HTERT RPE-1 (cell line): ENCODE data around the gene STUB1.

ENCODE experiments used
- in situ Hi-C: fragments of 300-500 bp; cut with MboI; formaldehyde crosslinking; loops from 4 replicates; pipeline ENCODE4 v1.14.3; 2020; ENCODE audit warnings: low sequenced_read_pairs

Gene STUB1

DNA sequence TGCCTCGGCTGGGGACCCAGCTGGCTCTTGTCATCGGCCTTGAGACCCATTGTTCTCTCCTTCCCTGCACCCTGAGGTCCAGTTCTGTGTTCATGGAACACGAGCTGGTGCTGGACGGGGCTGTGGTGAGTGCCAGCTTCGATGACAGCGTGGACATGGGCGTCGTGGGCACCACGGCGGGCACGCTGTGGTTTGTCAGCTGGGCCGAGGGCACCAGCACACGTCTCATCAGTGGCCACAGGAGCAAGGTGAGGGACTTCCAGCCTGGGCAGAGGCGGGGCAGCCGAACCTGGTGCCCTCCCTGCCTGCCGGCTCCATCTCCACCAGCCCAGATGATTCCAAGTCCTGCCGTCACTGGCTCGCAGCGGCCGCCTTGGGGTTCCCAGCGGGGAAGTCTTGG, 17.6 kb upstream of the STUB1 start:
- in situ Hi-C loops, result no loop called here

DNA sequence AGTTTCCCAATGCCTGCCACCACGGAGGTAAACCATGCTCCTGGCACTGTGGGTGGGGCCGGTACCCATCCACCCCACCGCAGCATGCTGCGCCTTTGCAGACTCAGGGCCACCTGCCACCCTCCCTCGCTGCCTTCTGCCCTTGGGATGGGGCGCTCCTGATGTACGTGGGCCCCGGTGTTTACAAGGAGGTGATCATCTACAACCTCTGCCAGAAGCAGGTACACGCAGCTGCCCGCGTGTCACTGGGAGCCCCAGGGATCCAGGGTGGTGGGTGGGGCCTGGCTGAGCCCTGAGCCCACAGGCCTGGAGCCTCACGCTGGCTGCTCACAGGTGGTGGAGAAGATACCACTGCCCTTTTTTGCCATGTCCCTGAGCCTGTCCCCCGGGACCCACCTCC, 13.6 kb upstream of the STUB1 start:
- in situ Hi-C loops, result no loop called here

DNA sequence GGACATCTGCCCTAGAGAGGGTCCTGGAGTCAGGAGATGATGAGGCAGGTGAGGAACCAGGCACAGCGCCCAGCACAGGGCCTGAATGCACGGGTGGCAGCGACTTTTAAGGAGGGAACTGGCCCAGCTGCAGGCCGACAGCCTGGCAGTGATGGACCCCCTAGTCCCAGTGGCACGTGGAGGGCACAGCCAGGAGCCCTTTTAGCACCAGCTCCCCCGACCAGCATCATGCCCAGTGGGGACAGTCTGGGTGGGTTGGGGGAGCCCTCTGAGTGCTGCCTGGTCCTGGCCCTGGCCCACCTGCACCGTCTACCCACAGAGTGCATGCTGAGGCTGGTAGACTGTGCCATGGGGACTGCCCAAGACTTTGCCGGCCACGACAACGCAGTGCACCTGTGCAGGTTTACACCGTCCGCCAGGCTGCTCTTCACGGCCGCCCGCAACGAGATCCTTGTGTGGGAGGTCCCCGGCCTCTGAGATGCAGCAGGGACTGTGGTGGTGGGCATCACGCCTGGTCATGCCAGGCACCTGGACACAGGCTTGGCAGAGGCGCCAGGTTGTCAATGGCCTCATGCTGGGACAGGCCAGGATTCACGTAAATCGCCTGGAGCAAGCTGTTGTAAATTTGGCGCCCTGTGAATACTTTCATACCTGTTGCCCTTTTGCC, 13.0 kb upstream of the STUB1 start:
- in situ Hi-C loops, result no loop called here

DNA sequence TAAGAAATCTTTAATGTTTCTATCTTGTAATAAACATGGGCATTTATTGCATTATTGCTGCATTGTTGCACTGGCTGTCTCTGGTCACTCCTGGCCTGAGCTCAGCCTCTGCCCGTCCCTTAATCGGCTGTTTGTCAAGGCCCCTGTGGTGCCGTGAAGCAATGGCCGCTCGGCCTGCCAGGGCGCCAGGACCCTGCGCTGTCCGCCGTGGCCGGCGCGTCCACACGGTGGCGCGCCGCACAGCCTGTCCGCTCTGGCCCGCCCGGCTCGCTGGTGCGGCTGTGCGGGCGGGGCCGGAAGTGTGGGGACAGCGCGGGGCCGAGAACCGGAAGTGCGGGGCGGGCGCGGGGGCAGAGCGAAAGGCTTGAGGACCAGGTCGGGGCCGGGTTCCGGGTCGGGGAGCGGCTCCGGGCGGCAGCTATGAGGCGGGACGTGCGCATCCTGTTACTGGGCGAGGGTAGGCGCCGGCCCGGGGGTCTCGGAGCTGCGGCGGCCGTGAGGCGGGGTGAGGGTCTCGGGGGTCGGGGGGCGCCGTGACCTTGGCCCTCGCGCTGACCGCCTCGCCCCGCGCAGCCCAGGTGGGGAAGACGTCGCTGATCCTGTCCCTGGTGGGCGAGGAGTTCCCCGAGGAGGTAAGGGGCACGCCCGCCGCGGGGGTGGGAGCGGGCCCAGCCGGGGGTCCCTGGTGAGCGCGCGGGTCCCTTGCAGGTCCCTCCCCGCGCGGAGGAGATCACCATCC, 12.3 kb upstream of the STUB1 start, which contains the start of gene RHOT2:
RHOT2 (plus strand) TSS at position 353 of the 739 bp plus-strand sequence; CDS start at position 421, 68 bp downstream.
- in situ Hi-C loops, result no loop called here

DNA sequence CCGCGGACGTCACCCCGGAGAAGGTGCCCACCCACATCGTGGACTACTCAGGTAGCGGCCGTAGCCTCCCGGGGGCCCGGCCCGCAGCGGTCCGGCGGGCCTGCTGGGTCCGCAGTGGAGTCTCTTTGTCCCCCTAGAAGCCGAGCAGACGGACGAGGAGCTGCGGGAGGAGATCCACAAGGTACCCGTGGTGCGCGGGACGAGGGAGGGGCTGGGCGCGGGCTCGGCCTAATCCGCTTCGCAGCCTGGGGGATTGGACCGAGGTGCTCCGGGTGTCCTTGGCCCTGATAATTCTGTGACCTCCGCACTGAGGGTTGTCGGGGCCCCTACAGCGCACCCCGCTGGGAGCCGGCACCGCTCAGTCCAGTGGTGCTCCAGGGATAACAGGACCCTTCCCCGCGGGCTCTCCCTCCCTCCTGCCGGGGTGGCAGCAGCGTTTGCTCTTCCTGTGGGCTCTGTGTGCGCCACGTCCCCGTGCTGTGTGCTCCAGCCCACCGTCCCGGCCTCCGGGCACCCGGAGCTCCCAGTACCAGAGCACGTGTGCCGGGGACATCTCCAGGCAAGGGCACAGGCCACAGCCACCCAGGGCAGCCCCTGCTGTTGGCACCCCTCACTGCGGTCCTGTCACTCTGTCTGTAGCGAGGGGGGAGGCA, 11.6 kb upstream of the STUB1 start:
- in situ Hi-C loops, result no loop called here

DNA sequence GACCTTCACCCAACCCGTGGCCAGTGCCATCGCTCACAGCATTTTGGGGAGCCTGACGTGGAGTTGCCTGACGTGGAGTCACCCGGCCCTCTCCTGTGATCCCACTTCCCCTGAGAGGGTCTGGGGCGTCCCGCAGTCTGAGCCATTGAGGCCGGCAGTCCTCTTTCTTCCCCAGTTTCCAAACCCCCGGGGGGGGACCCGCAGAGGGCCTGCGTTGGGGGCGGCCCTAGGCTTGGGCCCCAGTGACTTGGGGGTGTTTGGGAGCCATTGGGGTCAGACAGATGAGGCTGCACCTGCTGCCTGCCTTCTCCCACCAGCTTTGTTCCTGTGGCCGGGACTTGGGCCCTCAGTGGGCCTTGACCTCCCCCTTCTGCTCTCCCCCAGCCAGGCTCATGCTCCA, 10.5 kb upstream of the STUB1 start:
- in situ Hi-C loops, result no loop called here

DNA sequence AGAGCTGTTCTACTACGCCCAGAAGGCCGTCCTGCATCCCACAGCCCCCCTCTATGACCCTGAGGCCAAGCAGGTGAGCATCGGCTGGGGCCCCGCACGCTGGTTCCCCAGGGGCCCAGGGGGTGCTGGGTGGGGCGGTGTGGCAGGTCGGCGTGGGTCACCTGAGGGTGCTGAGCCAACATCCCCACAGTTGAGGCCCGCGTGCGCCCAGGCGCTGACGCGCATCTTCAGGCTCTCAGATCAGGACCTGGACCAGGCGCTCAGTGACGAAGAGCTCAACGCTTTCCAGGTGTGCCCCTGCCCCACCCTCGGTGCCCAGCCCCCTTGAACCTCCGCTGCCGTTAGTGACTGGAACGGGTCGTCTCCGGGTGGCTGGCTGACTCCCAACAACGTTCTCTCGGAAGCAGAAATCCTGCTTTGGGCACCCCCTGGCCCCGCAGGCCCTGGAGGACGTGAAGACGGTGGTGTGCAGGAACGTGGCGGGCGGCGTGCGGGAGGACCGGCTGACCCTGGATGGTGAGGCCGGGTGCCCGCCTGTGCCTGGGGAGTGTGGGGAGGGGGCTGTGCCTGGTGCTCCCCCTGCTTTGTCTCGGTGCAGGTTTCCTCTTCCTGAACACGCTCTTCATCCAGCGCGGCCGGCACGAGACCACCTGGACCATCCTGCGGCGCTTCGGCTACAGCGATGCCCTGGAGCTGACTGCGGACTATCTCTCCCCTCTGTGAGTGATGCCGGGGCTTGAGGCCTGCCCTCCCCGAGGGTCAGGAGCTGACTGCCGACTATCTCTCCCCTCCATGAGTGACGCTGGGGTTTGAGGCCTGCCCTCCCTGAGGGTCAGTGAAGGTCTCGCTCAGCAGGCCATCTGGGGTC, 9.5 kb upstream of the STUB1 start:
- in situ Hi-C loops, result no loop called here

DNA sequence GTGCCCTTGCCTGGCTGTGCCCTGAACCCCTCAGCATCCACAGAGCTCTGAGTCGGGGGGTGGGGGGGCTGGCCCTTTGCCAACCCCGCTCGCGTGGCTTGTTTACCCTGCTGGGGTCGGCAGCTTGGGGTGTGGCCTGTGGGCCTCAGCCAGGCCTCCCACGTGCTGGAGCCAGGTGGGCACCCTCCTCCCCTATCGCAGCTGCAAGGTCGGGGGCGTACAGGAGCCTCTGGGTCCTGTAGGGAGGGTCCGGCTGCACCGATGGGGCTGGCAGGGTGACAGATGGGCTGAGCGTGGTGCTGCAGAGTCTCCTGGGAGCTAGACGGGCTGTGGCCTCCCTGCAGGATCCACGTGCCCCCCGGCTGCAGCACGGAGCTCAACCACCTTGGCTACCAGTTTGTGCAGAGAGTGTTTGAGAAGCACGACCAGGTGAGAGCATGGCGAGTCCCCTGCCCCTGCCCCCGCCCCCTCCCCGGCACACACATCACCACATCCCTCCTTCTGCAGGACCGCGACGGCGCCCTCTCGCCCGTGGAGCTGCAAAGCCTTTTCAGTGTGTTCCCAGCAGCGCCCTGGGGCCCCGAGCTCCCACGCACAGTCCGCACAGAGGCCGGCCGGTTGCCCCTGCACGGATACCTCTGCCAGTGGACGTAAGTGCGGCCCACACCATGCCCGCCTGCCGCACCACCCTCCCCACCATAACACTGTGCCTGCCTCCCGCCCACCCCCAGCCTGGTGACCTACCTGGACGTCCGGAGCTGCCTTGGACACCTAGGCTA, 8.7 kb upstream of the STUB1 start:
- in situ Hi-C loops, result no loop called here

DNA sequence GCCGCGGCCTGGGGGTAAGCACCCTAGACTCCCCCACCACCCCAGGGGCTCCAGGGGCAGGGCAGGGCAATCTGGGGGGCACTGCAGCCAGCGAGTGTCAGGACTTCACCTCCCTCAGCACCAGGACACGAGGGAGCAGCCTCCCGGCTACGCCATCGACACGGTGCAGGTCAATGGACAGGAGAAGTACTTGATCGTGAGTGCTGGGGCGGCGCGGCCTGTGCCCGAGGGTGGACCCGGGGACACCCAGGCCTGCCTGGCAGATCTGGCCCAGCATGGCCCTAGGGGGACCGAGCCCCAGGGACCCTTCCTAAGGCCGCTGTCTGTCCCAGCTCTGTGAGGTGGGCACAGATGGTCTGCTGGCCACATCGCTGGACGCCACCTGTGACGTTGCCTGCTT, 7.8 kb upstream of the STUB1 start:
- in situ Hi-C loops, result no loop called here

DNA sequence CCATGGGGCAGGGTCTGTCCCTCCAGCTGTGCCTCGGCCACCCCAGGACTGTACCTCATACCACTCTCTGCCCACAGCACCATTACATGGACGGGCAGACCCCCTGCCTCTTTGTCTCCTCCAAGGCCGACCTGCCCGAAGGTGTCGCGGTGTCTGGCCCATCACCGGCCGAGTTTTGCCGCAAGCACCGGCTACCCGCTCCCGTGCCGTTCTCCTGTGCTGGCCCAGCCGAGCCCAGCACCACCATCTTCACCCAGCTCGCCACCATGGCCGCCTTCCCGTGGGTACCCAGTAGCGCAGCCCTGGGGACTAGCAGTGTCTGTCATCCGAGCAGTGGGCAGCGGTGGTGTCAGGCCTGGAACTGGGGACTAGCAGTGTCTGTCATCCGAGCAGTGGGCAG, 7.4 kb upstream of the STUB1 start:
- in situ Hi-C loops, result no loop called here

DNA sequence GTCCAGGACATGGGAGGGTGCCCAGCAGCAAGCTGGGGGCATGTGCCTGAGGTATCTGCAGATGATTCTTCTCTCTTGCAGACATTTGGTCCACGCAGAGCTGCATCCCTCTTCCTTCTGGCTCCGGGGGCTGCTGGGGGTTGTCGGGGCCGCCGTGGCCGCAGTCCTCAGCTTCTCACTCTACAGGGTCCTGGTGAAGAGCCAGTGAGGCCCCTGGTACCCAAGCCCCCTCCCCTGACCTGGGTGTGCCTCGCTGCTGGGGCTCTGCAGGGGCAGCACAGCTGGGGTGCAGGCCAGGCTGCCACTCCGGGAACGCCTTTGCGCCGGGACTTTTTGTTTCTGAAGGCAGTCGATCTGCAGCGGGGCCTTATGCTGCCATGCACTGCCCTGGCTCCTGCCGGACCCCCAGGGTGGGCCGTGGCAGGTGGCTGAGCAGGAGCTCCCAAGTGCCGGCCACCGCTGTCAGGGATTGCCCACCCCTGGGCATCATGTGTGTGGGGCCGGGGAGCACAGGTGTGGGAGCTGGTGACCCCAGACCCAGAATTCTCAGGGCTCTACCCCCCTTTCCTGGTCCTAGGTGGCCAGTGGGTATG, 6.7 kb upstream of the STUB1 start:
- in situ Hi-C loops, result no loop called here

DNA sequence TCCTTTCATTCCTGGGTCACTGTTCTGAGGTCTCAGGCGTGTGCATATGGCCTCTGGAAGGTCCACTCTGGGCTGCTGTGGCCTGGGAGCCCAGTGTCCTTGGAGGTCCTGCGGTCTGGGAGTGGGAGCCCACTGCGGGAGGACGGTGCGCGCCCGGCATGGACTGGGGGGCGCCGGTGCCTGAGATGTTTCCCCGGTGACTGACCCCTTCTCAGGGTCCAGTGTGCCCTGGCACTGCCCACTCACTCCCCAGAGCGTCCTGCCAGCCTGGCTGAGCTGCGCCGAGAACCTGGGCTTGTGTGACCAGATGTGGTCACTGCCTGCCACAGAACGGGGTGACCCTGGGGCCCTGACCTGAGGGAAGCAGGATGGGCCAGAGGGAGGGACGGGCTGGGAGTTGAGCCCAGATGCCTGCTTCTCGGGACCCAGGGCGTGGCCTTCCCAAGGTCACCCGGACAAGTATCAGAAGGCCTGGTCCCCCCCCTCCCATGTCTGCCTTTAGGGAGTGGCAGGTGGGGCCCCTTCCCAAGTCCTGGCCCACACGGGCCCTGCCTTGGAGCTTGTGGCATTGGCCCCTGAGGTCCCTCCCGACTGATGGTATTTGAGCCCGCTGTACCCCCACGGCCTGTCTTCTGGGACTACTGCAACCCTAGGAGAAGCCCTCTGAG, 5.9 kb upstream of the STUB1 start:
- in situ Hi-C loops, result no loop called here

DNA sequence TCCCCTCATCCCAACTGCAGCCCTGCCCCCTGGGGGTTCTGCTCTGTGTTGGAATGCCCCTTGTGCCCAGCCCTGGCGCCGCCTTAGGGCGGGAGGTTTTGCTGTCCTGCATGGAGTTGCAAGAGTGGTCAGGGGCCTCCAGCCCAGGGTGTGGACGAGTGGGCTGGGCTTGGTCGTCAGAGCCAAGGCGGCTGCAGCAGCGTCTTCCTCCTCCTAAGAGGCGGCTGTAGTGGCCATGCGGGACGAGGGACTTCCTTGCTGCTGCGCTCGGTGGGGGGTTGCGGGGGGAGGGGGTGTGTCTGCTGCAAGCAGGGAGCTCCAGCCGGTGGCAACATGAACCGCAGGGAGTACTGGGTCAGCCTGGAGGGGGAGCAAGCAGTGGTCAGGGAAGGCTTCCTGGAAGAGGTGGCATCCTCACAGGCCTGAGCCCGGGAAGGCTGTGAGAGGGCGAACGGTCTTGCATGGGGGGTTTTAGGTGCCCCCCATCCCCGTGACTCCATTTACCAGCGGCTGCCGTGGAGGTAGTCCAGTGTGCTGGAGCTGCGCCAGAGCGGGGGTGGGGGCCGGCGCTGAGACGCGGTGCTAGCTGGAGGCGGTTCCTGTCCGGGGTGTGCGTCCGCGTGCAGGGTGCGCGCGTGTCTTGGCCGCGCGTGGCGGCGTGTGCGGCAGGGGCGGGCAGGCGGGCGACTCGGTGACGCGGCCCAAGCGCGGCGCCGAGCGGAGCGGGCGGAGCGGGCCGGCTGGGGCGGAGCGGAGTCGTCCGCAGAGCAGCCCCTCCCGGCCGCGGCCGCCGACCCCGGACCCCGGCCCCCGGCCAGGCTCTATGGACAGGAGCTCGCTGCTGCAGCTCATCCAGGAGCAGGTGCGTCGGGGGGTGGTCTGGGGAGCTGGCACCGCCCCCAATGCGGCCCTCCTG, 5.0 kb upstream of the STUB1 start, which contains the start of gene RHBDL1:
RHBDL1 (plus strand) TSS at position 704 of the 916 bp plus-strand sequence; CDS start at position 824, 120 bp downstream.
- in situ Hi-C loops, result no loop called here

DNA sequence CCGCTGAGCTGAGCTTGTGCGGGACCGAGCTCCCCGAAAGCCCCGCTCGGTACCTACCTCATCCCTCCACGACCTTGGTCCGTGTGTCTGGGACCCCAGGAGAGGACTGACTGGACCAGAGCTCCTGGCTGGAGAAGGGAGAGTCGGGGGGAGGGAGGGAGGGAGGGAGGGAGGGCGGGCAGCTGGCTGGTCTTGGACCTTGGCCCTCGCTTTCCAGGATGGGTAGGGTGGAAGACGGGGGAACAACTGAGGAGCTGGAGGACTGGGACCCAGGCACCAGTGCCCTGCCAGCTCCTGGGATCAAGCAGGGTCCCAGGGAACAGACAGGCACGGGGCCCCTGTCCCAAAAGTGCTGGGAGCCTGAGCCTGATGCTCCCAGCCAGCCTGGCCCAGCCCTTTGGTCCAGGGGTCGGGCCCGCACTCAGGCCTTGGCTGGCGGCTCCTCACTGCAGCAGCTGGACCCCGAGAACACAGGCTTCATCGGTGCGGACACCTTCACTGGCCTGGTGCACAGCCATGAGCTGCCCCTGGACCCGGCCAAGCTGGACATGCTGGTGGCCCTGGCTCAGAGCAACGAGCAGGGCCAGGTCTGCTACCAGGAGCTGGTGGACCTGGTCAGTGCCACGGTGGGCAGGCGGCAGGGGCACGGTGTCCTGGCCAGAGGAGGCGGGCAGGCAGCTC, 4.2 kb upstream of the STUB1 start:
- in situ Hi-C loops, result no loop called here

DNA sequence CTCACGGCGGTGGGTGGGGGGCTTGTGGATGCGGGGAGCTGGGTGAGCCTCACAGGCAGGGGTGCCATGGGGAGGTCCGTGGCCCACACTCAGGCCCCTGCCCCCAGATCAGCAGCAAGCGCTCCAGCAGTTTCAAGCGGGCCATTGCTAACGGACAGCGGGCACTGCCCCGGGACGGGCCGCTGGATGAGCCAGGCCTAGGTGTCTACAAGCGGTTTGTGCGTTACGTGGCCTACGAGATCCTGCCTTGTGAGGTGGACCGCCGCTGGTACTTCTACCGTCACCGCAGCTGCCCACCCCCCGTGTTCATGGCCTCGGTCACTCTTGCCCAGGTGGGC, 3.7 kb upstream of the STUB1 start:
- in situ Hi-C loops, result no loop called here

DNA sequence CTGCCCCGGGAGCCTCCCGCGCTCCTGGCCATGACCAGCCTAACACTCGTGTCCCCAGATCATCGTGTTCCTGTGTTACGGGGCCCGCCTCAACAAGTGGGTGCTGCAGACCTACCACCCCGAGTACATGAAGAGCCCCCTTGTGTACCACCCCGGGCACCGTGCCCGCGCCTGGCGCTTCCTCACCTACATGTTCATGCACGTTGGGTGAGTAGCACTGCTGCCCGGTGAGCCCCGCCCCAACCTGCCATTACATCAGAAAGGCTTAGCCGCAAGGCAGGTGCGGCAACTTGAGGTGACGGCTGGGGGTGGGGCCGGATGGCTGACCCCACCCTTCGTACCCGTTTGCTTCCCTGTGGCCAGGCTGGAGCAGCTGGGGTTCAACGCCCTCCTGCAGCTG, 3.3 kb upstream of the STUB1 start:
- in situ Hi-C loops, result no loop called here

DNA sequence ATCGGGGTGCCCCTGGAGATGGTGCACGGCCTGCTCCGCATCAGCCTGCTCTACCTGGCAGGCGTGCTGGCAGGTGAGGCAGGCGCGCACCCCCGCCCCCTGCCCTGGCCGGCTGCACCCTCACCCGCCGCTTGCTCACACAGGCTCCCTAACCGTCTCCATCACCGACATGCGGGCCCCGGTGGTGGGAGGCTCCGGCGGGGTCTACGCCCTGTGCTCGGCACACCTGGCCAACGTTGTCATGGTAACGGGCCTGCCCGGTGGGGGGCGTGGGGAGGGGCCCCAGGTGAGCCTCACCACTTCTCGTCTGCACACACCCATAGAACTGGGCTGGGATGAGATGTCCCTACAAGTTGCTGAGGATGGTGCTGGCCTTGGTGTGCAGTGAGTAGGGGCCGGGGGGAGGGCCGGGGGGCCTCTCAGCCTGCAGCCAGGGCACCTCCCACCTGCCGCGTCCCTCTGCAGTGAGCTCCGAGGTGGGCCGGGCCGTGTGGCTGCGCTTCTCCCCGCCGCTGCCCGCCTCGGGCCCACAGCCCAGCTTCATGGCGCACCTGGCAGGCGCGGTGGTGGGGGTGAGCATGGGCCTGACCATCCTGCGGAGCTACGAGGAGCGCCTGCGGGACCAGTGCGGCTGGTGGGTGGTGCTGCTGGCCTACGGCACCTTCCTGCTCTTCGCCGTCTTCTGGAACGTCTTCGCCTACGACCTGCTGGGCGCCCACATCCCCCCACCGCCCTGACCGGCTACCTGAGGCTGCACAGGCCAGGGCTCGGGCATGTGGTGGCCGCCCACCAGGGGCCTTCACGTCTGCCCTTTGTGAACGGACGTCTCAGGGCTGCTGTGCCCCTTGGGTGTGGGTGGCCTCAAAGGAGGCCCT, 2.7 kb upstream of the STUB1 start:
- in situ Hi-C loops, result no loop called here
